ENCODE results near the gene RIMBP2.

DNA sequence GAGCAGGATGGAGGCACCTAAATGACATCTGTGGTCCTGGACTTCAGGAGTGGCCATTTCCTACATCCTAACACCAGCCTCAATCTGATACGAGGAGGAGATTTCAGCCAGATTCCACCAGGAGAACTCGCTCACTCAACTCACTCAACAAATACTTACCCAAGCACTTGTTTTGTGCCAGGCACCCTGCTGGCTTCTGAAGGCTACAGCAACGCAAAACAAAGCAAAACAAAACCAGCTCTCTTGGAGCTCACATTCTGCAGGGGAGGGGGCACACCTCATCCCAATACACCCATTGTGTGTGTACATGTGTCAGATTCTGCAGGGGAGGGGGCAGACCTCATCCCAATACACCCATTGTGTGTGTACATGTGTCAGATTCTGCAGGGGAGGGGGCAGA is 233.7 kb downstream of the RIMBP2 start:
- no peak for TF ChIP-seq CTCF (IDR thresholded peaks at IDR 0.05; ENCODE audit: low read length)
- no peak for TF ChIP-seq EZH2 (optimal IDR thresholded peaks at IDR 0.05; ENCODE audit: low read depth, low read length)
- no peak for TF ChIP-seq EZH2phosphoT487 (IDR thresholded peaks at IDR 0.05; ENCODE audit: low read length)
